Central memory CD4-positive, alpha-beta T cell (primary cell): ENCODE measurements around the gene CDC42BPB.

Source experiments
- DNase-seq: peaks from one replicate; pipeline ENCODE4 v3.0.0; 2022

CDC42BPB gene

DNA sequence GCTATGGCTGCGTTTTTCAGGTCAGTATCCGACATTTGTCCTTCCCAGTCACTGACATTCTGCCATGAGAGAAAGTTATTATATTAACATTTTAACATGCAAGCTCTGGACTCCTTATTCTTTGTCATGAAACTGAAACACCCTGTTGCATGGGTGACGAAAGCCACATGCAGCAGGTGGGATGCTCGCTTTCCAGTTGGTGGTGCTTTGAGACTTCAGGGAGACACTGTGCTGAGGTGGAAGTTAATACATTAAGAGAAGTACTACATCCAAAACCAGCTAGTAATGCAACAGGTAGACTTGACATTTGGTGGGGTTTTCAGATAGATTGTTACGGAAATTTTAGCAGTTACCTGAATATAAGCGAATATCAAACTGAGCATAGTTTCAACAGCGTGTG, 167.7 kb downstream of the CDC42BPB start:
- no peak for DNase-seq

DNA sequence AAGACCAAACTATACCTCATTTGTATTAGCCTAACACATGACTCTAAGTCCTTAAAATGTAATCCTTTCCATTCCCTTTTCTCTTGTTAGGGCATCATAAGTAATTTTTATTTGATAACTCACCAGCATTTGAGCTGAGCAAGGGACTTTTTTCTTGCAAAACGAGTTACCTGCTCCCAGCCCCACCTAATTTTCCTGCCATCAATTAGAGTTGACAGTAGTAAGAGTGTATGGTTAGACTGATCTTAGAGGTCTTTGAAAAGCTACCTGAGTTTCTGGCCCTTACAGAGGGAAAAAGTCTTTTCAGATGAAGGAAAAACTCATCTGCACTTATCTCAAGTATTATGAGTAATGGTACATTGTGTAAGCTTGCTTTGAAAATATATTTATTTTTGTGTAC, 168.6 kb downstream of the CDC42BPB start:
- DNase-seq, result no peak

DNA sequence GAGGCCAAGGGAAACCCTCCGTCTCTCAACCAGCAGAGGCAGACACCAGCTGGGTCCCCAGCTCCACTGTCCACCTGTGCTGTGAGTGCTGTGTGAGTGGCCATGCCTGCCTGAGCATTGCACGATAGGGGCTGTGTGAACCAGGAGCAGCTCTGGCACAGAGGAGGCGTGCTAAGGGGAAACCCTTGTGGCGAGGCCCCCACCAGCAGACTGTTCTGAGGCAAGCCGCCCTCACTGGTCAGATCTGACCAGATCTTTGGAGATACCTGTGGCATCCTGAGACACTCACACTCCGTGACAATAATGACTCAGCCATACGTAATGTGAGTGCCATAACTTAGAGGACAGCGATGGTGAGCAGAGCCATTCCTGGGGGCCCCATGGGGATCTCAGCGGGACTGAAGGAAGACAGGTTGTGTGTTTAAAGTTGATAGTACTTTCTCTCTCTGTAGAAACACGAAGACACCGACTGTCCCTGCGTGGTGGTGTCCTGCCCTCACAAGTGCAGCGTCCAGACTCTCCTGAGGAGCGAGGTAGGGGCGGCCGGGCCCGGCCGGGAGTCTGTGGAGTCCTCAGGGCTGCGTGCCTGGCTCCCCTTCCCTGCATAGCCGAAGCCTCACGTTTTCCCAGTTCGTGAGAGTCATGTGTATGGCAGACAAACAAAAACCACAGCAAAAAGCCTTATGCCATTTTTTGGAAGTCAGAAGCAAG, 171.5 kb downstream of the CDC42BPB start:
- DNase-seq, result no peak

DNA sequence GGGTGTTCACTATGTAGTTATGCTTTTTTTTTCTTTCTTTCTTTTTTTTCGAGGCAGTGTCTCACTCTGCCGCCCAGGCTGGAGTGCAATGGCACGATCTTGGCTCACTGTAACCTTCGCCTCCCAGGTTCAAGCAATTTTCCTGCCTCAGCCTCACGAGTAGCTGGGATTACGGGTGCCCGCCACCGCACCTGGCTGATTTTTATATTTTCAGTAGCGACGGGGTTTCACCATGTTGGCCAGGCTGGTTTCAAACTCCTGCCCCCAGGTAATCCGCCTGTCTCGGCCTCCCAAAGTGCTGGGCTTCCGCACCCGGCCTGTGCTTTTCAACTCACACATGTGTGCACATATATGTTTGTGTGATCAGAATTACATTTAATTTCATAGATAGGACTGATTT, 173.8 kb downstream of the CDC42BPB start:
- DNase-seq, result no peak

DNA sequence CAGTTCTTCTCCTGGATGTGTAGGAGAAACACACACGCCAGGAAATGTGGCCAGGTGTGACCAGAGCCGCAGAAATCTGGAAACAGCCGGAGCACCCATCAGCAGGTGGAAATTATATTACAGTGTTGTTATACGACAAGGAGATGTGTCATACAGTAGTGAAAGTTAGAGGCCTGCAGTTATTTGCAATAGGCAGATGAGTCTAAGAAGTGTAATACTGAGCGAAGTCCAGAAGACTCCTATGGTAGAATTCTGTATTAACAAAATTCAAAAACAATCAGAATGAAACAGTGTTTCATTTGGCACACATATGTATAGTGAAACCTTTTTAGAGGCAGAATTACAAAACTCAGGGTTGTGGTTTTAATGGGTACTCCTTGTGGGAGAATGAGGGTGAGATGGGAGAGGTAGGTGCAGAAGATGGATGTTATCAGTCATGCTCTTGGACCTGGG, 174.2 kb downstream of the CDC42BPB start:
- DNase-seq, result no peak
